Head of caudate nucleus (tissue), 42 donors: ENCODE results near the gene HMG20B.
"Not testable (repeated sequence)": the region's sequence is repeated elsewhere in the genome, so short reads cannot be mapped to it uniquely, and the experiment has no call there.

Experiments used
- DNase-seq, 42 donors: peaks; one replicate each; pipeline versions ENCODE4 v3.0.0 to v3.0.0-alpha.2; 2020 to 2021; ENCODE audit warnings: mixed read lengths in 7 of 42
- intact Hi-C: fragments of 100-400 bp; cut with DNase I; formaldehyde crosslinking; loops from one replicate; pipeline ENCODE4 v1.15.0; 2022

Gene HMG20B

DNA sequence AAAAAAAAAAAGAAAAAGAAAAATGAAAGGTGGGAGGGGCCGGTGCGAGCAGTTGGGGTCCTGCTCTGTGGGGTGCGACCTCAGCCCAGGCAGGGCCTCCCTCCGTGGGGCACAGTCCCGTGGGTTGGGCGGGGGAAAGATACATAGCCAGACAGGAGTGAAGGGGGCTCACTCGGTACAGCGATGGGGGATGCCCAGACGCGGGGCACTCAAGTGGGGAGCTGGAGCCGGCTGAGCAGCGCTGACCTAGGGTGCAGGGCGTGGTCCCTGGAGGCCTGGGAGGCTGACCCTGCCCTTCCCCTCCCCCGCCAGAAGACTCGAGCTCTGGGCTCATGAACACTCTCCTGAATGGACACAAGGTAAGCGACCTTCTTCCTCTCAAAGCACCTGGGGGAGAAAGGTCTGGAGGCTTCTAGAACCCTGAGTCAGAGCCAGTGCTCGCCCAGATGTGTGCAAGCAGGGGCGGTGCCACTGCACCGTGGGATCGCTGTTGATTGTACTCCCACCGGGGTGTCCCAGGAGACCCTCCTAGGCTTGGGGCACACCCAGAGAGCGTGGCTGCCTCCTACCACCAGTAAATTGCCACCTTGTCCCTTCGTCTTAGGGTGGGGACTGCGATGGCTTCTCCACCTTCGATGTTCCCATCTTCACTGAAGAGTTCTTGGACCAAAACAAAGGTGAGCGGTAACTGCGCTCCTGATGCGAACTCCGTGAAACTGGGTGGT, 3.4 kb downstream of the HMG20B start:
- DNase-seq: no peak
- intact Hi-C loops: loop anchor here (5.0 kb wide), 1 partner anchor 46 kb away; no protein-coding TSS in a partner anchor

DNA sequence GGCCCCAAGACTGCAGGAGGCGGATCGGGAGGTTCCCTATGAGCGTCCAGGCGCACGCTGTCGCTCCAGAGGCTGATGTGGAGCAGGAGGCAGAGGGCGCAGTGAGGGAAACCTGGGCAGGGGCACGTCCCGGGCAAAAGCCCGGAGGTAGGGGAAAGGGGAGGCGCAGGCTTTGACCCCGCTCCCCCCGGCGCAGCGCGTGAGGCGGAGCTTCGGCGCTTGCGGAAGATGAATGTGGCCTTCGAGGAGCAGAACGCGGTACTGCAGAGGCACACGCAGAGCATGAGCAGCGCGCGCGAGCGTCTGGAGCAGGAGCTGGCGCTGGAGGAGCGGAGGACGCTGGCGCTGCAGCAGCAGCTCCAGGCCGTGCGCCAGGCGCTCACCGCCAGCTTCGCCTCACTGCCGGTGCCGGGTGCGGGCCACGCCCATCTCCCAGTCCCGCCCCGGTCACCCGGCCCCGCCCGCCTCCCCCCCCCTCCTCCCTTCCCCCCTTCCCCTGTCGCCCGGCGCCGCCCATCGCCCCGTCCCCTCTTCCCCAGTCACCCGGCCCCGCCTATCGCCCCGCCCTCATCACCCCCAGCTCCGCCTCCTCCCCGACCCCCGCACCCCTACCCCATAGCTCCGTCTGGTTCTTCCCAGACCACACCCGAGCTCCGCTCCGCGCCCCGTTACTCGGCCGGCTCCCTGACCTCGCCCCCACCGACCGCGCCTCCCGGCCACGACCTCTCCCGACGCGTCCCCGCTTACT, 4.1 kb downstream of the HMG20B start:
- DNase-seq: peak in 41 of 42 donors; percentile 28 to 86 (median 74)
- intact Hi-C loops: loop anchor here (5.0 kb wide), 1 partner anchor 45 kb away; no protein-coding TSS in a partner anchor

DNA sequence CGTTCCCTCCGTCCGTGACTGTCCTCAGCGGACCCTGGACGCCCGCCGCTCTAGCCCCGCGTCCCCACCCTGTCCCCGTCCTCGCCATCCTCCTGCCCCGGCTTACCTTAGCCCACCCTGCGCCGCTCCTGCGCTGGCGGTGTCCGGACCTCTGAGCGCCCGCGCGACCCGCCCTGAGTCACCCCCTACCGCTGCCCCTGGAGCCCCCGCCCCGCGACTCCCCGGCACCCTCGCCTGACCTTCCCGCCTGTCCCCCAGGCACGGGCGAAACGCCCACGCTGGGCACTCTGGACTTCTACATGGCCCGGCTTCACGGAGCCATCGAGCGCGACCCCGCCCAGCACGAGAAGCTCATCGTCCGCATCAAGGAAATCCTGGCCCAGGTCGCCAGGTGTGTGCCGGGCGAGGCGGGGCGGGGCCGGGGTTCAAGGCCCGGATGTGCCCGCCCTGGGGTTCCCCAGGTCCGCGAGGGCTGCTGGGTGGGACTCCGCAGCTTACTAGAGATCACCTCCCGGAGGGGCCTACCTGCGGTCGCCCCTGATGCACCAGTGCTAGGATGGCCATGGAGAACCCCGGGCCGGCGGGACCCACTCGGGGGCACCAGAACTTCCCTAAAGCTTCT, 5.1 kb downstream of the HMG20B start:
- DNase-seq: no peak
- intact Hi-C loops: loop anchor here (5.0 kb wide), 1 partner anchor 44 kb away; no protein-coding TSS in a partner anchor

DNA sequence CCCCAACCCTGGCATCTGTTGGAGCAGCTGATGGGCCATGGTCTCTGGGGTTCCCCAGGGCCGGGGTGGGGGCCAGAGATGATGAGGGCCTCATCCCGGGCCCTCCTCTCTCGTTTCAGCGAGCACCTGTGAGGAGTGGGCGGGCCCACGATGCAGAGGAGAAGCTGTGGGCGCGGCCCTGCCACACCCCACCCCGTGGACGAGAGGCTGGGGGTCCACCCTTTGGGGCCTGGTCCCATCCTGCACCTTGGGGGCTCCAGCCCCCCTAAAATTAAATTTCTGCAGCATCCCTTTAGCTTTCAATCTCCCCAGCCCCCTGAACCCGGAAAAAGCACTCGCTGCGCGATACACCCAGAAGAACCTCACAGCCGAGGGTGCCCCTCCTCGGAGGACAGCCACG, 5.6 kb downstream of the HMG20B start:
- no peak for DNase-seq
- intact Hi-C loops: loop anchor here (5.0 kb wide), 1 partner anchor 44 kb away; no protein-coding TSS in a partner anchor

DNA sequence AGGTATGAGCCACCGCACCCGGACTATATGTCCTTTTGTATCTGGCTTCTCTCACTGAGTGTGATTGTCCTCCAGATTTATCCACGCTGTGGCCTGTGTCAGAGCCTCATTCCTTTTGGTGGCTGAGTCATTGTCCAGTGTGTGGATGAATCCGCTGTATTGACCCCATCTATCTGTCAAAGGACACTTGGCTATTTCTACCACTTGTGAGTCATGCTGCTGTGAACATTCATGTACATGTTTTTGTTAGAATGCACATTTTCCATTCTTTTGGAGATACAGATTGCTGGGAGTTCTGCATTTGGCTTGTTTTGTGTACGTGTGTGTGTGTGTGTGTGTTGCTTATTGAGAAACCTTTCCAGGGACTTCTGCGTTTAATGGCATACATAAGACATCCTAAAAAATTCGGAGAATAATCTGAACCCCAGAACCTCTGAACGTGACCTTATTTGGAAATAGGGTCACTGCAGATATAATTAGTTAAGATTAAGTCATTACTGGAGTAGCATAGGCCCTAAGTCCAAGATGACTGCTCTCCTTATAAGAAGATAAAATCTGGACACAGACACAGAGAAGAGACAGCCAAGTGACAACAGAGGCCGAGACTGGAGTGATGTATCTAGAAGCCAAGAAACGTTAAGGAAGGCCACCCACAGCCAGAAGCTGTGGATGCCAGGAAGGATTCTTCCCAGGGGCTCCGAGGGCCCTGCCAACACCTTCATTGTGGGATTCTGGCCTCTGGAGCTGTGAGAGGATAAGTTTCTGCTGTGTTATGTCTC, 7.6 kb downstream of the HMG20B start:
- intact Hi-C loops: no loop called here
- peak in 5 of 42 donors; percentile 30 to 60 (median 41) for DNase-seq

DNA sequence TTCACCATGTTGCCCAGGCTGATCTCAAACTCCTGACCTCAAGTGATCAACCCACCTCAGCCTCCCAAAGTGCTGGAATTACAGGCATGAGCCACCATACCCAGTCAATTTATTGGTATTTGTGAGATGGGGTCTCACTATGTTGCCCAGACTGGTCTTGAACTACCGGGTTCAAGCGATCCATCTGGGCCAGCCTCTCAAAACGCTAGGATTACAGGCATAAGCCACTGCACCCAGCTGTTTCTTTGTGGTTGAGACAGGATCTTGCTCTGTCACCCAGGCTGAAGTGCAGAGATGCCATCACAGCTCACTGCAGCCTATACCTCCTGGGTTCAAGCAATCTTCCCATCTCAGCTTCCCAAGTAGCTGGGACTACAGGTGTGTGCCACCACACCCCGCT, 9.0 kb downstream of the HMG20B start:
- intact Hi-C loops: not testable (repeated sequence)

DNA sequence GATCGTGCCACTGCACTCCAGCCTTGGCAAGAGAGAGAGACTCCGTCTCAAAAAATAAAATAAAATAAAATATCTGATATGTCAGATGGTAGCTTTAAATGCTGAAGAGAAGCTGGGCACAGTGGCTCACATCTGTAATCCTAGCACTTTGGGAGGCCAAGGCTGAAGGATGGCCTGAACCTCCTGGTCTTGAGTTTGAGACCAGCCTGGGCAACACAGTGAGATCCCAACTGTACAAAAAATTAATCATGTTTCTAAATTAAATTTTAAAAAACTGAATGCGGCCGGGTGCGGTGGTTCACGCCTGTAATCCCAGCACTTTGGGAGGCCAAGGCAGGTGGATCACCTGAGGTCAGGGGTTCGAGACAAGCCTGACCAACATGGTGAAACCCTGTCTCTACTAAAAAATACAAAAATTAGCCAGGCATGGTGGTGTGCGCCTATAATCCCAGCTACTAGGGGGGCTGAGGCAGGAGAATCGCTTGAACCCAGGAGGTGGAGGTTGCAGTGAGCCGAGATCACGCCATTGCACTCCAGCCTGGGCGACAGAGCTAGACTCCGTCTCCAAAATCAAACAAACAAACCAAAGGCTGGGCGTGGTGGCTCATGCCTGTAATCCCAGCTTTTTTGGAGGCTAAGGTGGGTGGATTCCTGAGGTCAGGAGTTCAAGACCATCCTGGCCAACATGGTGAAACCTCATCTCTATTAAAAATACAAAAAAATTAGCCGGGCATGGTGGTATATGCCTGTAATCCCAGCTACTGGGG, 11.5 kb downstream of the HMG20B start:
- DNase-seq, intact Hi-C loops: not testable (repeated sequence)

More for the DNA sequence above, 9.0 kb downstream of the HMG20B start:
- DNase-seq: not testable (repeated sequence)

DNA sequence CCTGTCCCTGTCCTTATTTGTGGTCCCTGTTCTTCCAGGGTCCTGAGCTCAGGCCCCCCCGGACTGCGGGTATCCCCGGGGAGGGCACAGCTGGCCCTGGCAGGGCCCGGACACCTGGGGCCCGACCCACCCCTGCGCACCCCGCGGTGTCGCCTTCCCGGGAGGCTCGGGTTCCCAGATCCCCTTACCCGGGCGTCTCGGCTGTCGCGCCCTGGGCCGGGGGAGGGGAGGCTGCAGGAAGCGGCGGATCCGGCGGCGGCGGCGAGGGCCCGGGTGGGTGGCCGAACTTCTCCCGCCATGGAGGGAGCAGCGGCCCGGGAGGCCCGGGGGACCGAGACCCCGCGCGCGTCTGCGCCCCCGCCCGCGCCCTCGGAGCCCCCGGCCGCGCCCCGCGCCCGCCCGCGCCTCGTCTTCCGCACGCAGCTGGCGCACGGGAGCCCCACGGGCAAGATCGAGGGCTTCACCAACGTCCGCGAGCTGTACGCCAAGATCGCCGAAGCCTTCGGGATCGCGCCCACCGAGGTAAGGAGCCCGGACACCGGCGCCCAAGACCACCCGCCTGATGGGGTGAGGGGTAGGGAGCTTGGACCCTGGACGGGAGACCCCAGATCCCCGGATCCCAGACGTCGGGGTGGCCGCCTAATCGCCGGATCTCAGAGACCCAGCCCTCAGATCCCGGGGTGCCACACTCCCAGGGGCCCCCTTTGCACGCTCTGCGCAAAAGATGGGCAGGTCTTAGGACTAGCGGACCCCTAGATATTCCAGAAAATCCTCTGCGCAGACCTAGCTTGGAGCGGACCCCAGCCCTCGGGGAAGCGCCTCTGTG, 12.8 kb downstream of the HMG20B start, which contains the start of gene GIPC3:
Gene GIPC3 (plus strand): TSS at position 178 of the 826 bp plus-strand sequence. CDS start 120 bp downstream, at position 298.
- no peak for DNase-seq
- intact Hi-C loops: no loop called here

DNA sequence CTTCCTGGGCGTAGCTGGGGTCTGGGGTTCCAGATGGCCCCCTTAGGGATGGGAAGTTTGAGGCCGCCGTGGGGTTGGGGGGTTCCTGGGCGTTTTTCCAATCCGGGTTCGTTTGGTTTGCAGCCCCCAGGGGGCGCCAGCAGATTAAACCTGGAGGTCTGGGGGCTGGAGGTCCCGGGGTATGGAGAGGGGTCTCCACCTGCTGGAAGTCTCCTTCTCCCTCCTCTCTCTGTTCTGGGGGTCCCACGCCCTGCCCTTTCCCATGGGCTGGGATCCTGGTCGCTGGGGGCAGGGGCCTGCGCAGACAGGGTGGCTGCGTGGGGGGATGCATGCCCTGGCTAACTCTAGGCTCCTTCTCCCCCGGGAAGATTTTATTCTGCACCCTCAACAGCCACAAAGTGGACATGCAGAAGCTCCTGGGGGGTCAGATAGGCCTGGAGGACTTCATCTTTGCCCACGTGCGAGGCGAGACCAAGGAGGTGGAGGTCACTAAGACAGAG, 13.4 kb downstream of the HMG20B start:
- intact Hi-C loops: no loop called here

DNA sequence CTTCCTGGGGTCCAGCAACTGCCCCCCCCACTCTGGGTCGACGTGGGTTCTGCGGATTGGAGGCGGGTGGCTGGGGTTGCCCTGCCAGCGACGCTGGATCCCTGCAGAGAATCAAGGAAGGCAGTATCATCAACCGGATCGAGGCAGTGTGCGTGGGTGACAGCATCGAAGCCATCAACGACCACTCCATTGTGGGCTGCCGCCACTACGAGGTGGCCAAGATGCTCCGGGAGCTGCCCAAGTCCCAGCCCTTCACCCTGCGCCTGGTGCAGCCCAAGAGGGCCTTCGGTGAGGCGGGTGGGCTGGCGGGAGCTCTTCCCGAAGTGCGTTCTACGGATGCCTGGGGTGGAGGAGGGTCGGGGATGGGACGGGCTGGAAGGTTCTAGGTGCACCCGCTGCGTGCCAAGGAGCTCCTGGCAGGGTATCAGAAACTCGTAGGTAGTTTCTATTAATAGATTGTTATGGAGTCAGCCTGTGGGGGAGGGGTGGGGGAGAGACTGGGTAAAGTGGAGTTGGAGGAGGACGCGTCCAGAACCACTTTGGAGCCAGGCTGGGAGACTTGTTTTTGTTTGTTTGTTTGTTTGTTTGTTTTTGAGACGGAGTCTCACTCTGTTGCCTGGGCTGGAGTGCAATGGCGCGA, 14.1 kb downstream of the HMG20B start:
- intact Hi-C loops: no loop called here
- DNase-seq: no peak

More for the DNA sequence above, 13.4 kb downstream of the HMG20B start:
- DNase-seq: no peak

DNA sequence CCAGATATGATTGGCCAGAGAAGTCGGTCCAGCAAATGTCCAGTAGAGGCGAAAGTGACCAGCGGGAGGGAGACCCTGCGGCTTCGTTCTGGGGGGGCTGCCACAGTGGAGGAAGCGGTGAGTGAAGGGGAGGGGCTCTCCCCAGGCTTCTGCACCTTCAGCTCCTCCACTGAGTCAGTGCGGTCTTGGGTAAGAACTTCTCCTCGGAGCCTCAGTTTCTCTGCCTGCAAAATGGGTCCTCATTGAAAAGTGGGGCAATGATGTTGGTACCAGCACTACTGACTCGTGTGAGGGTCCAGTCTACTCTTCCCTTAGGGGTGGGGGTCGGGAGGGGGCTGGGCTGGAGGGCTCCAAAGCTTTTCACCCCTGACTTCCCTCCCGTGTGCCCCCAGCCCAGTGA, 16.7 kb downstream of the HMG20B start:
- intact Hi-C loops: no loop called here
- DNase-seq: no peak

DNA sequence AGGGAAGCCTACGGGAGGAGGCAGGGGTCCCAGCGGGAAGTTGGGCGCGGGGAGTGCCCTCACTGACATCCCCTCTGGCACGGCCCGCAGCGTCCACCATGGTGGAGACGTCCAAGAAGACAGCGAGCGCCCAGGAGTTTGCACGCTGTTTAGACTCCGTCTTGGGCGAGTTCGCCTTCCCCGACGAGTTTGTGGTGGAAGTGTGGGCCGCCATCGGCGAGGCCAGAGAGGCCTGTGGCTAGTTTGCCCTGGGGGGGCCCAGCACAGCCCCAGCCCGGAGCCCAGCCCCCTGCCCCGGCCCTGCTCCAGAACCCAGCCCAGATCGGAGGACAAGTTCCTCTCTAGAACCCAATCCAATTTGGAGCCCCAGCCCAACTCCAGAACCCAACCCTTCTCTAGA, 17.2 kb downstream of the HMG20B start:
- intact Hi-C loops: no loop called here
- DNase-seq: no peak

DNA sequence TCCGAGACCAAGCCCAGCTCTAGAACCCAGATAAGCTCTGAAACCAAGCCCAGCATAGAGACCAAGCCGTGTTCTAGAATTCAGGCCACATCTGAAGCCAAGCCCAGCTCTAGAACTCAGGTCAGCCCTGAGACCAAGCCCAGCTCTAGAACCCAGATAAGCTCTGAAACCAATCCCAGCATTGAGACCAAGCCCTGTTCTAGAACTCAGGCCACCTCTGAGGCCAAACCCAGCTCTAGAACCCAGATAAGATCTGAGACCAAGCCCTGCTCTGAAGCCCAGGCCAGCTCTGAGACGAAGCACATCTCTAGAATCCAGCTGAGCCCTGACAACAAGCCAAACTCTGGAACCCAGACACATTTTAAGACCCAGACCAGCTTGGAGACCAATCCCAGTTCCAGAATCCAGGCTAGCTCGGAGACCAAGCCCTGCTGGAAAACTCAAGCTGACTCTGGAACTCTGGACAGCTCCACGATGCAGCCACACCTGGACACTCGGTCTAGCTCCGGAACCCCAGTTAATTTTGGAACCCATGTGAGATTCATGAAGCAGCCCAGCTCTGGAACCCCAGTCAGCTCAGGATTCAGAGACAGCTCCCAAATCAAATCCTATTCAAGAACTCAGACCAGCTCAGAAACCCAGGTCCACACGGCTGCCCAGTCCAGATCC, 18.4 kb downstream of the HMG20B start:
- no peak for DNase-seq
- intact Hi-C loops: no loop called here

DNA sequence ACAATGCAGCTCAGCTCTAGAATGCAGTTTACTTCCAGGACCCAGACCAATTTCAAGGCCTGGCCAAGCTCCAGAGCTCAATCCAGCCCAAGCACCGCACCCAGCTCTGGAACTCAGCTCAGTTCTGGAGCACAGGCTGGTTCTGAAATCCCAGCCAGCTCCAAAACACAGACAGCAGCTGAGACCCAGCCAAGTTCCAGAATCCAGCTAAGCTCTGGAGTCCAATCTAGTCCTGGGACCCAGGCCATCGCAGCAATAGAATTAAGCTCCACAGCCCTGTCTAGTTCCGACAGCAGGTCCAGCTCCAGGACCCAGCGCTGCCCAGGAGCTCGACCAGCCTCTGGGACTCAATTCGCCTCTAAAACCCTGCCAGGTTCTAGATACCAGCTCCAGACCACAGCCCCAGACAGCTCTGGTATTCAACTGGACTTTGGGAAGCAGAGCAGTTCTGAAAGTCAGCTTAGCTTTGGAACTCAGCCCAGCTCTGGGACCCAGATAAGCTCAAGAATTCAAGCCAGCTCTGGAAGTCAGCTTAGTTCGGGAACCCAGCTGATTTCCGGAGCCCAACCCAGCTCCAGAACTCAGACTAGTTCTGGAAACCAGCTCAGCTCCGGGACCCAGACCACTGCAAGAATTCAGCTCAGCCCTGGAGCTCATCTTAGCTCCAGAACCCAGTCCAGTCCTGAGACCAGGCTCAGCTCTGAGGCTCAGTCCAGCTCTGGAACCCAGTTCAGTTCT, 19.3 kb downstream of the HMG20B start:
- intact Hi-C loops: no loop called here
- no peak for DNase-seq

DNA sequence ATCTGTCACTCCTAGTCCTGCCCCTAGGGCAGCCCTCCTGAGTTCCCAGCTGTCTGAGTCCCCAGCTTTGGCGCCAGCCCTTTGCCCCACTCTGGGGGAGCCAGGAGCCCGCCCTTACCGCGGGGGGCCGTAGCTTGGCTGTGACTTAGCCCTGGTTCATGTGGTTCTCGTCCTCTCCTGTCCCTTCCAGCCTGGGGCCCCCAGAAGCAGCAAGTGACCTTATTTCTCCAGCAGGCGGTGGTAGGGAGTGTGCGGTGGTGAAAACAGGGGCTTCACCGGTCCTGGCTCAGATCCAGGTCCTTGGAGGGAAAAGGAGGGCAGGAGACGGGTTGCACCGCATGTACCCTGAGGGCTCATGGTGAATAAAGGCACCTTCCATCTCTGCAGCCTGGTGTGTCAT, 20.4 kb downstream of the HMG20B start:
- DNase-seq: no peak
- intact Hi-C loops: no loop called here
